GM21619 (cell line): ENCODE results near the gene PAPPA.

ENCODE experiments used
- ATAC-seq: cut with Tn5 transposase; IDR thresholded peaks from one replicate; pipeline ENCODE4 v1.9.1; 2021; ENCODE audit not compliant: unreplicated experiment

The PAPPA gene

DNA sequence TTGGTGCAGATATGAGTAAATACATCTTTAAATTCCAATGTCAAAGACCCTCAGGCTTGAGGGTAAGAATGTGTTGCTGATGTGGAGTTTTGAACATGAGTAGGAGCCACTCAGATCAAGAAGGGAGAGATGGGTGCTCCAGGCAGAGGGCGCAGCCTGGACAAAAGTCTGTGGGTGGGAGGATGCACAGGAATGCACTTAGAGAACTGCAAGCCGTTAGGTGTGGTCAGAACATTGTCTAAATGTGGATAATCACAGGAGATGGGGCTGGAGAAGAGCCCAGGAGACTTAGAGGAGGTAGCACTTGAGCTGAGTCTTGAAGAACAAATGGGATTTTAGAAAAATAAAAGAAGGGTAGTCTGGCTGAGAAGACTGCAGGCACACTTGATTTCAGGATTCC, 255.5 kb downstream of the PAPPA start:
- ATAC-seq, result no peak

GRCh38 chr9:116409638-116410037, 256.0 kb downstream of the PAPPA start:
- no peak for ATAC-seq

GRCh38 chr9:116411506-116411905, 257.9 kb downstream of the PAPPA start:
- ATAC-seq, result no peak

DNA sequence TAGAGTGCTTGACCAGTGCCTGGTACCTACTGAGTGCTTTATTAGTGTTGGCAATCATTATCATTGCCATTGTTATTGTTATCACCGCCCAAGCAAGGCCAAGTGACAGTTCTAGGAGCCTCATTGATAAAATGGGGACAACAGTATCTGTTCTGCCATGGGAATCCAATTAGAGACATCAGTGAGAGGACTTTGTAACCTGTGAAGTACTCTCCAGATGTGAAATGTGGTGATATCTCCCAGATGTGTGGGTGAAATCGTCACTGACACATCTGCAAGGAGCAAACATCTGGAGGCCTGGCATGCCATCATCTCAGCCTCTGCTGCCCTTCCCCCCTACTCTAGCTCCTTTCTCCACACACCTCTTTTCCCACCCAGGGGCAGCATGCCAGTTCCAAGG, 260.8 kb downstream of the PAPPA start:
- ATAC-seq, result no peak

GRCh38 chr9:116416421-116416820, 262.8 kb downstream of the PAPPA start:
- no peak for ATAC-seq

DNA sequence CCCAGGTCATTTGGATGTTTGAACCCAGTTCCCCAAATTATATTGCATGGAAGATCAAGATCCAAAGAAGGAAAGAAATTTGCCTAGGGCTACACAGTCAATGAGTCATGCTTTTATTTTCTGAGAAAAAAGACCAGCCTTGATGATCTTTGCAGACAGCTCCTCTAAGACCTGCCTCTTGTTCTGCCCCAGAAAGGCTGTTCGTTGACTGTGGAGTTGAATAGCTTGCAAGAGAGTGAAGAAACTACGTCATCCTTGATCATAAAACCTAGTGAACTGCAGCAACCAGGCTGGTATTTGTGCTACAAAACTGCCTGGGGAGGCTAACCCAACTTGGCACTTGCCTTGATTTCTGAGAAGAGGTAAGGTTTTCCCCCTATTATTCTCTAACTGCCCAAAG, 263.9 kb downstream of the PAPPA start:
- no peak for ATAC-seq

DNA sequence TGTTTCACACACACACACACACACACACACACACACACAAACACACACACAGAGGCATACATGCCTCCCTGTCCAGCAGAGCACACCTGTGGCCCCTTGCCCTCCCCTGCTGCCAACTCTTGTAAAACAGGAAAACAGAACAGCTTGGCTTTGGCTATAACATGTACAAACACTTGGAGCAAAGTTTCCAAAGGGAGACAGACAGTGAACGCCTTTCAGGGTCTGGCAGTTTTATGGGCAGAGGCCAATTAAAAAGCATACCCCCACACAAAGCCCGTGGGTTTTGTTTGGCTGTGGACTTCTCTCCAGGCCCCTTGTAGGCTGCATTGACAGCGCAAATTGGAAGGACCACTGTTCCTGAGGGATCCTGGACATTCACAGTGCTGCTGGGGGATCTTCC, 265.6 kb downstream of the PAPPA start:
- no peak for ATAC-seq

GRCh38 chr9:116420993-116421538, 267.5 kb downstream of the PAPPA start:
- no peak for ATAC-seq

GRCh38 chr9:116422119-116422979, 268.8 kb downstream of the PAPPA start:
- ATAC-seq, result no peak

DNA sequence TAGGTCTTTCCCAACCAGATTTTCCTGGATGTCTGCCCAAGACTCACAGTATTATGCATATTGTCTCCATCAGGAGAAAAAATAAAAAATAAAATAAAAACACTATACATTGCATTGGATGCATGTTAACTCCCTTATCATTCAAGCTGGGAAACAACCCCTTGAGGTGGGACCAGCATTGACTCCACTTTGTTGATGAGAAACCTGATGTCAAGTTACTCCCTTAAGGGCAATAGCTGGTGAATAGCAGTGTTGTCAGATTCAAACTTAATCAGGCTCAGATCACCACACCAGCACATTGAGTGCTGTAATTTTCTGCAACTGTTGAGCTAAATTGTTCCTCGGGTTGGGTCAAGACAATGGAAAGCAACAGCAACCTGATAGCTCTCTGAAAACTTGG, 269.6 kb downstream of the PAPPA start:
- ATAC-seq, result no peak

DNA sequence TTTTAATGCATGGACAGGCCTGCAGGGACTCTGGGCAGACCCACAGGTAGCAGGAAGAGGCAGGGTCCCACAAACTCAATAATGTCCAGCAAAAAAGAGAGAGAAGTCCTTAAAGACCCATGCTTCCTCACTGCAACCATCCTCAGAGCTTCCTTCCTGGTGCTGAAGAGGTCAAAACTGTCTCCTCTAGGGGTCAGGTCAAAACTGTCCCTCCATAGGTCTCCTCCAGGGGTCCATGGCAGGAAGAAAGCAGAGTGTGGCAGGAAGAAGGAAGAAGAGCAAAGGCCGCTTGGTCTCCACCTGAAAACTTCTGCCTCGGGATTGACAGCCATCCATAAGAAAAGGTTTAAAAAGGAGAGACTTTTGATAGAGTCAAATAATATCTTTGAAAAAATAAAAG, 271.7 kb downstream of the PAPPA start:
- ATAC-seq, result no peak

DNA sequence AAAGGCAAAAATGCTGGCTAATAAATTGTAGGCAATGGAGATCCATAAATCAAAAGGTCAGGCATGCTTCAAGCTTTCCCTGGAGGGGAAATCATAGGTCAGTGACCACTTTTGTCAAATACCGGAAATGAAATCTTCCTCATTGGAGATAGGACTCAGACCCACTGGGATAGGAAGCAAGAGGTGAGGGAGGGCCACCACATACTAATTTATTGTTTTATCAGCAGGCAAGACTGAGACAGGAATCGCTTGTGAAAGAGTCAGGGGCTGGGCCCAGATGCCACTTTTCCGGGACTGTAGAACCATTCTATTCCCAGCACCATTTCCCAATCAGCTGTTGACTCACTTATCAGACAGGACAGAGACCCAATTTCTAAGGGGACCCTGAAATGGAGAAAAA, 277.3 kb downstream of the PAPPA start:
- no peak for ATAC-seq

- ATAC-seq, result no peak
Observed at GRCh38 chr9:116432051-116432450, 278.5 kb downstream of the PAPPA start.

GRCh38 chr9:116434314-116434713, 280.7 kb downstream of the PAPPA start:
- no peak for ATAC-seq

GRCh38 chr9:116435706-116436105, 282.1 kb downstream of the PAPPA start:
- ATAC-seq, result no peak

GRCh38 chr9:116436121-116436520, 282.5 kb downstream of the PAPPA start:
- no peak for ATAC-seq

DNA sequence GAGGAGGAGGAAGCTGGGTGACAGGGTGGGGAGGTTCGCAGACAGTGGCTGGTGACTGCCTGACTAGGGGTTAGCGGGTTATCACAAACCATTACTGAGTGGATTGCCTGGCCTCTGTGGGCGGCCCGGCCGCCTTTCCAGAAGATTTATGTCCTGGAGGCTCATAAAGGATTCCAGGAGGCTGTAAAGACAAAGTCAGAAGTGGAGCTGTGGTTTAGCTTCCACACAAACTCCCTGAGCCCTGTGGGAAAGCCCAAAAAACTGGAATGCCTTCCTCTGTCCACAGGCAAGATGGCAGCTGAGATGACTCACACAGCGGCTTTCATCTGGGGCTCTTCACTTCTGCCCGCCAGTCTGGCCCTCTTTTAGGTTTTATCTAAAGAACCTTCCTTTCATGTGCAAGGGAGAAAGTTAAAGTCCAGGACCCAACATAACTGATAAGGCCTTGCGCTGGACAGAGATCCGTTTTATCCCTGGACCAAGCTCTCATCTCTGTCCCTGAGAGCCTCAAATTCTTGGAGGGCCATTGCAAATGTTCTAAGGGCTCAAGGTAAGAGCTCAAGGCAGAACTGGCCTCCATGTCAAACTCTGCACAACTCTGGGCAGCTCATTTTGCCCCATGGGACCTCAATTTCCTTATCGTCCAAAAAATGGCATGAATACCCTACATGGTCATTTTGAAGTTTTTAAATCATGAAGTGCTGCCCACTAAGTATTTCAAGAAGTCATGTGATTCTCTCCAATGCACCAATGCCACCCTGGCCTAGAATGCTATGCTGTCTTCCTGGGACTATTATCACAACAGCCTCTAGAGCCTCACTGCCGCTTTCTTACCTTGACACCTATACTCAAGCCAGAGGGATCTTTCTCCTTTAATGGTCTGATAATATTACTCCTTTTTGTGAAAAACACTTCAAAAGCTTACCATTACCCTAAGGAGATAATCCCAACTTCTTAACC, 284.1 kb downstream of the PAPPA start:
- ATAC-seq, result no peak

DNA sequence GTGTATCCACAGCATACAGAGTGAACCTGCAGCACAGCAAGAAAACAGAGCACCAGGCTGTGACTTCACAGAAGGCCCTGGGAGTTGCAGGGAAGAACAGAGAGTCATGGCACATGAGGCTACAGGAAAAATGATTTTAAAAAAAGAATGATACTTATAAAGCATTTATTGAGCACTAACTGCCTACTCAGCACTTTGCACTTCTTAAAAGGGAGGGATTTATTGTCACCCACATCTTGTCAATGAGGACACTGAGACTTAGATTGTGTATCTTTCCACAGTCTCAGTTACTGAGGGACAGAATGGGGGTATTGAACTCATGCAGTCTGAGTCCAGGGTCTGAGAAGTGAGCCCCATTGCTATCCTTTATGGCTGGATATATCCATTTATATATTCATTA, 288.9 kb downstream of the PAPPA start:
- no peak for ATAC-seq

DNA sequence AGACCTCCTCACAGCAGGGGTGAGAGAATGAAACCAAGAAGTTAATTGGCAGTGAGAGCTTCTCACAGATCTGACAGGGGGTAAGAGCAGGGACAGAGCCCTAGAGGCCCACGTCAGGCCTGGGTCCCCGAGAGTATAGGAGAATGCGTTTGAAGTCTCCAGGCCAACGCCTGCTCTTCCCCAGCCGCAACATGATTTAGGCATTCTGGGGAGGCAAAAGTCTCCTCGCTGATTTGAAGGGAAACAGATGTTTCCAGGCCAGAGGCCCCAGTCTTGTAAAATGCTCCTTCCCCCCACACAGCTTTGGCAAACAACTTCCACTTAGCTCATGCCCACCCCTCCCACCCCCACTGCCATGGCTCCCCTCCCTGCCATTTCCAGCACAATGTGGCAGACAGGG, 294.3 kb downstream of the PAPPA start:
- ATAC-seq, result no peak

DNA sequence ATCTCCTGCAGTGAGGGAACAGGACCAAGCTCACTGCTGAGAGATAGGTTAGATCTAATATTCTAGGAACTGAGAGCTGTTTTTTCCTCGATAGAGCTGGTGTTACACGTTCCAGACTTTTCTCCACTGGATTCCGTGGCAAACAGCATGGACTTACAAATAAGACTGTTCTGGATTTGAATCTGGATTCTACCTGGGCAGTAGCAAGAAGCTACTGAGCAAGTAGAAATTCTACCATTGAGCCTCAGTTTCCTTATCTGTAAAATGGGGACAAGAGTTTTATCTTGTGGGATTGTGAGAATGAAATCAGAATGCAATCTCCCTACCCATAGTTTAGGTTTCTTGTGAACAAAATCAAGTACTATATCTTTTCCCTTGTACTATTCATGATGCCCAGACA, 294.8 kb downstream of the PAPPA start:
- no peak for ATAC-seq

DNA sequence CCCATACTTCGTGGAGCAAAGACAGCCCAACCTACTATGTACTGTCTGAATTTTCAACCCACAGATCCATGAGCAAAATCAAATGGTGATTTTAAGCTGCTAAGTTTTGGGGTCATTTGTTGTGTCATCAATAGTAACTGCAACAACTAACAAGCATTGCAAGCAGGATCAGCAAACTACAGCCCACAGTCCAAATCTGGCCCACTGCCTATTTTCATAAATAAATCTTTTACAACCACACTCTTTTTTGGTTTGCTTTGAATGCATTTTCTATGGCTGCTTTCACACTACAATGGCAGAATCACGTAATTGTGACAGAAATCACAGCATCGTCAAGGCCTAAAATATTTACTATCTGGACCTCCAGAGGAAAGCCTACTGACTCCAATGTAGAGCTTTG, 296.4 kb downstream of the PAPPA start:
- no peak for ATAC-seq
